Erythroblast (primary cell): ENCODE measurements around the gene PDE8B.

Experiments used
- GATA1 ChIP-seq: IDR thresholded peaks from 2 replicates; pipeline ENCODE4 v1.6.1; 2011; ENCODE audit warnings: low read depth, mild to moderate bottlenecking, control low read depth, low read length, moderate library complexity
- POLR2A ChIP-seq: IDR thresholded peaks from 2 replicates; pipeline ENCODE4 v1.6.1; 2011; ENCODE audit warnings: mild to moderate bottlenecking, low read length

DNA sequence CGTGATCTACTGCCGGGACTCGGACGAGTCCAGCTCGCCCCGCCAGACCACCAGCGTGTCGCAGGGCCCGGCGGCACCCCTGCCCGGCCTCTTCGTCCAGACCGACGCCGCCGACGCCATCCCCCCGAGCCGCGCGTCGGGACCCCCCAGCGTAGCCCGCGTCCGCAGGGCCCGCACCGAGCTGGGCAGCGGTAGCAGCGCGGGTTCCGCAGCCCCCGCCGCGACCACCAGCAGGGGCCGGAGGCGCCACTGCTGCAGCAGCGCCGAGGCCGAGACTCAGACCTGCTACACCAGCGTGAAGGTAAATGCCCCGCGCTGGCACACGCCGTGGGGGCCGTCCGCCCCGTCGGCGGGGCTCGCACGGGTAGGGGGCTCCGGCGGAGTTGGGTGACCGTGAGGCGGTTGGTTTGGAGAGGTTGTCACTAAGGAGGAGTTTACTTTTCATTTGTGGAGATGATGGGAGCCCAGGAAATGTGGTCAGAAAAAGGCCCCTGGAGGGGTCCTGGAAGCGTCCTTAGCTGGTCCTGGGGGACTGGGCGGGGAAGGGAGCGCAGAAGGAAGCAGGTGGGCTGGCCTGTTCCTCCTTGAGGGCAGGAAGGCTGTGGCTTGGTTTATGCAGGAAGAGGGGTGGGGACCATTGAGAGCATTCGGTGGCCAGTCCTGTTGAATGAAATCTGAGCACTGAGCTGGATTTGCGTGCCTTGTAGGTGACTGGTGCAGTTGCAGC, 647 bp downstream of the PDE8B start:
- TF ChIP-seq POLR2A (no peak), GATA1 (no peak)
